Stimulated activated CD4-positive, alpha-beta T cell treated with anti-CD3 and anti-CD28 coated beads, Interleukin-4, amount 100 ng/mL, for 48 hours (primary cell): ENCODE data around the gene KLHL26.
A peak's percentile ranks its signal among the peaks of the same experiment; 100 is the strongest.
"Not testable (repeated sequence)": the region's sequence is repeated elsewhere in the genome, so short reads cannot be mapped to it uniquely, and the experiment has no call there.

ENCODE experiments used
- DNase-seq, 2 donors: peaks; one replicate each; pipeline ENCODE4 v3.0.0-alpha.2; 2020; ENCODE audit warnings: low read depth in 2 of 2

Gene KLHL26

GRCh38 chr19:18636969-18637629 is at the start of gene KLHL26:
TSS of gene KLHL26 (plus strand) at chr19:18637028. CDS start at chr19:18637055, 27 bp downstream.
- DNase-seq = no peak

DNA sequence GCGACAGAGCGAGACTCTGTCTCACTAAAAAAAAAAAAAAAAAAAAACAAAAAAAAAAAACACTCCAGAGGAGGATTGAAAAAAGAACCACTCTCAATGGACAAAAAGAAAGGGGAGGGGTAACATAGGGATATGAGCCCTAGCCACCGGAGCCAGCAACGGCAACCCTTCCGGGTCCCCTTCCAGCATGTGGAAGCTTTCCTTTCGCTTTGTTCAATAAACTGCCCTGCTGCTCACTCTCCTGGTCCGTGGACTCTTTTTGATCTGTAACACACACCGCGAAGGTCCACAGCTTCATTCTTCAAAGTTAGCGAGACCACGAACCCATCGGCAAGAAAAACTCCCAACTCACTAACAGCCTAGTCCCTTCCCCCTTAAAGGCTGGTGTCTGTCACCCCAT is 49.3 kb upstream of the KLHL26 start:
- DNase-seq = no peak

GRCh38 chr19:18587962-18588610 is 48.7 kb upstream of the KLHL26 start:
- no peak for DNase-seq

- DNase-seq = peak; percentile 79 to 84
Measured at GRCh38 chr19:18588611-18589379, 48.0 kb upstream of the KLHL26 start, which contains the start of gene REX1BD. TSS of gene REX1BD (plus strand) at chr19:18588798. CDS start at chr19:18588802, 4 bp downstream.

- peak; percentile 58 to 66 for DNase-seq
Measured at GRCh38 chr19:18589380-18590272, 47.2 kb upstream of the KLHL26 start.

DNA sequence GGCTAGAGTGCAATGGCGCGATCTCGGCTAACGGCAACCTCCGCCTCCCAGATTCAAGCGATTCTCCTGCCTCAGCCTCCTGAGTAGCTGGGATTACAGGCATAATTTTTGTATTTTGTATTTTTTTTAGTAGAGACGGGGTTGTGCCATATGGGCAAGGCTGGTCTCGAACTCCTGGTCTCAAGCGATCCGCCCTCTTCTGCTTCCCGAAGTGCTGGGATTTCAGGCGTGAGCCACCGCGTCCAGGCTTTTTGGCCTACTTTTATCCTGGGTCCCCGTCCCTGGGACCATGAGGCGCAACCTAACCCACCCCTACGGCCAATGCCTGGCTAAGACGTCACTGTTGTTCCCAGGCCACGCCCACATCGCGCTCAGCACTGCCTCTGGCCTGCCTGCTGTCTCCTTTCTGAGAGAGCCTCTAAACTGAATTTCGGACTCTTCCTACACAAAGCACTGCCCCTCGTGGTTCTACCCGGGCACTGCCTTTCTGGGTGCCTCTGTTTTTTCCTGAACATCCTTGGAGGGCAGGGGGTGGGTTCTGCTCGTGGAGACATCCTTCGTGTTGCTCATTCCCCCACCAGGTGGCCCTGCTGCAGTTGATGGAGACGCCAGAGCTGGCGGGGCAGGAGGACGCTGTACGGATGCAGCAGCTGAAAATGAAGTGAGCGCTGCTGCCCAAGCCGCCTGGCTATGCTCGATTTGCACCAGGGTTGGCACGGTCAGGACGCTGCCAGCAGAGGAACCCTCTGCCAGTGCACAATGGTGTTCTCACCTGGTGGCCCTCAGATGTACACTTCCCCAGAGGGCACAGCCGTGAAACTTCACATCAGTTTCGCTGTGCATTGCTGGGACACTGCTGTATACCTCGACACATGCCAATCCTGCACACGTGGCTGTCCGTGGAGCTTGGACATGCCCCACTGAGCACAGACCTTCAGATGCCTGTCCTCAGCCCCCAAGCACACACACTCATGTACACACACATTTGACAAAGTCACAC is 46.3 kb upstream of the KLHL26 start:
- no peak for DNase-seq

DNA sequence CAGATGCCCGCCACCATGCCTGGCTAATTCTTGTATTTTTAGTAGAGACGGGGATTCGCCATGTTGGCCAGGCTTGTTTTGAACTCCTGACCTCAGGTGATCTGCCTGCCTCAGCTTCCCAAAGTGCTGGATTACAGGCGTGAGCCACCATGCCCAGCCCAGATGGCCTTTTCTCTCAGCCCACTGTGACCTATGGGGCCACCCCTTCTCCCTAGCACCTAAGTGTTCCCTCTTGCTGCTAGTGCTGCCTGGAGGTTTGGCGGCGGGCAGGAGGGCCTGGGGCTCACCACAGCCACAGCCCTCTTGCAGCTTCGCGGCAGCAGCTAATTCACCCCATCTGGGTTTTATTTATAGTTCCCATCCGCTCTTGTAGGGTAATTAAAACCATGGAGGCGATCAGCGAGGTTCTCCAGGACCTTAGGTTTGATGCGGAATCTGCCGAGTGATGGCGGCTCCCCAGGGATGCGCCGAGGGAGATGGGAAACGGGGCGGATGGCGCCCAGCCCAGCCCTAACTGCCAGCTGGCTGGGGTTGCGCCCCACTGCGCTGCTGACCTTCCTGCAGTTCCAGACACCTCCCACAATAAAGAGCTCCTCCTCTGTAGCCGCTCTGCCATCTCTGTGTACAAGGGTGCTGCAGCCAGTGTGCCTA is 45.0 kb upstream of the KLHL26 start:
- DNase-seq = no peak

DNA sequence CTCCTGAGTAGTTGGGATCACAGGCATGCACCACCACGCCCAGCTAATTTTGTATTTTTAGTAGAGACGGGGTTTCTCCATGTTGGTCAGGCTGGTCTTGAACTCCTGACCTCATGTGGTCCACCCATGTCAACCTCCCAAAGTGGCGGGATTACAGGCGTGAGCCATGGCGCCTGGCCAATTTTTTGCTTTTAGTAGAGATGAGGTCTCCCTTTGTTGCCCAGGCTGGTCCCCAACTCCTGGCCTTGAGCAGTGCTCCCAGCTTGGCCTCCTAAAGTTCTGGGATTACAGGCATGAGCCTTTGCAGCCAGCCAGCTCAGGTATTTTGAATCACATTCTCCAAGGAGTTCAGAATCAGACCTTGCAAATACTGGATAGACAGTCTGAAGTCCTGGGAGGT is 44.1 kb upstream of the KLHL26 start:
- DNase-seq = not testable (repeated sequence)

GRCh38 chr19:18593367-18594095 is 43.3 kb upstream of the KLHL26 start:
- DNase-seq = no peak

DNA sequence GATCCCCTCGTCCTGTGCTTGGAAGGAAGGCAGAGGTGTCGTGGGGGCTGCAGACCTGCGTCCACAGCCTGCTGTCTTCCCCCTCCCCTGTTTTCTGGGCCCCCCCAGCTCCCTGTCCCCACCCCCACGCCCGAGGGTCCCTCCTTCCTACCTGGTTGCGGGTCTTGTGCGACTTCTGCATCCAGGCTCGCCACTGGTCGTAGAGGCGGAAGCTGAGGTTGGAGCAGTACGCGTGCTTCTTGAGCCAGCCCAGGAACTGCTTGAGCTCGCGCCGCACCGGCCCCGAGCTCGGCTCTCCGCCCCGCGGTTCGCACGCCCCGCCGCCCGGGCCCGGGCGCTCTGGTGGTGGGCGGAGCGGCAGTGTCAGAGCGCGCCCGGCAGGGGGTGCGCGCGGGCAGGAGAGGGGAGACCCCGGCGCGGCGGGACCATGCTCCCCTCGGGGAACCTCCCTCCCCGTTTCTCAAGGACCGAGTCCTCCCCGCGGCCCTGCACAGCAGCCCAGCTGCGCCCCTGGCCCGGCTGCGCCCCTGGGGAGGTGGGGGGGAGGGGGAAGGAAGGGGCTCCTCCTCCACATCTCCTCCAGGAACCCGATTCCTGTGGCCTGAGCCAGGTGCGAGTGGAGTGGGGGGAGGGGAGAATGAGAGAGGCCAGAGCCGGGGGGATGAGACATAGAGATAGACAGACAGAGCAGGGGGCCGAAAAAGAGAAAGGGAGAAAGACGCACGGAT is 42.6 kb upstream of the KLHL26 start:
- peak; percentile 66 for DNase-seq

DNA sequence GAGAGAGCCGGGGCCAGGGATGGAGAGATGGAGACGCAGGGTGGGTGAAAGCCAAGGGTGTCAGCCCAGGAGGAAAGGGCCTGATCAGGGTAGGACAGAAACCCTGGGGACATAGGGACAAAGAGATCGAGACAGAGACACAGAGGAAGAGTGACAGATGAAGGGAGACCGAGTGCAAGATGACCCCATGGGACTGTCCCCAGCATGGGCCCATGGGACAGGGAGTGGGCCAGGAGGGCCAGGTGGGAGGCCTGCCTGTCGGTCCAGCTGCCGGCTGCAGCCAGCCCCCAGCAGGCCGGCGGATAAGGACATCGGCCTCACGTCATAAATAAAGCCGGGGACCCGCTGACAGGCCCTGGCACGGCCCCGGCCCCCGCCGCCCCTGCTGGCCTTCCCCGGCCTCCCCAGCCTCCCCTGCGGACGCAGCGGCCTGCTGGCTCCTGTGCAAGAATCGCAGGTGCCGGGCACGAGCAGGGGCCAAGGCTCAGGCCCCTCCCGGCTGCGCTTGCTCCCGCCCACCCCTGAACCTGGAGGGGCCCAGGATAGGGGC is 41.9 kb upstream of the KLHL26 start:
- no peak for DNase-seq

DNA sequence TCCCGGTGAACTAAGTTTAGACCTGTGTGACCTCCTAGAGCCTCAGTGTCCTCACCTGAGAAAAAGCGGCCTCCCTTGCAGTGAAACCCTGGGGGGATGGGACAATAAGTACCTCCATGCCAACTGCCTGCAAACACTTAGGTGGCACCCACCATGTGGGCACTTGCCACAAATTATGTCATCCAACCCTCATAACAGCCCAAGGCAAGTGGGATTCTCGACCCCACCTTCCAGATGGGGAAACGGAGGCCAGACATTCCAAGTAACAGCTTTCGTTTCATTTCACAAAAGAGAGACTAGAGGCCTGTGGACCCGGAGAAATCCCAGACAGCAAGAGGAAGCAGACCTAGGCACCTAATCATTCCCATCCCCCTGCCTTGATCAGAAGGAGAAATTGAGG is 41.4 kb upstream of the KLHL26 start:
- no peak for DNase-seq

DNA sequence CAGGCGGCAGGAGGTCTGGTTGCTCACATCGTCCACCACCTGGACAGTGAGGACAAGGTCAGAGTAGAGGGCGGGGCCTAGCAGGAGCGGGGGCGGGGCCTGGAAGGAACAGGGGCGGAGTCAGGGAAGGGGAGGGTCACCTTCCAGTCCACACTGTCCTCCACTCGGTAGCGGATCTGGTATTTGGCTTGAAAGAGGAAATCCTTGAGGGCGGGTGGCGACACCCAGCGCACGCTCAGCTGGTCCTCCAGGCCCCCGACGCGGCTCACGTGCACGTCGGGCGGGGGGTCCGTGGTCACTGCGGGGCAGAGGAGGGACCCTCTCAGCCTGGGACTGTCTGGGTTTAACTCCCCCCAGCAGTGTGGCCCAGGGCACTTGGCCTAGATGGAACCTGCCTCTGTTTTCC is 40.1 kb upstream of the KLHL26 start:
- no peak for DNase-seq

DNA sequence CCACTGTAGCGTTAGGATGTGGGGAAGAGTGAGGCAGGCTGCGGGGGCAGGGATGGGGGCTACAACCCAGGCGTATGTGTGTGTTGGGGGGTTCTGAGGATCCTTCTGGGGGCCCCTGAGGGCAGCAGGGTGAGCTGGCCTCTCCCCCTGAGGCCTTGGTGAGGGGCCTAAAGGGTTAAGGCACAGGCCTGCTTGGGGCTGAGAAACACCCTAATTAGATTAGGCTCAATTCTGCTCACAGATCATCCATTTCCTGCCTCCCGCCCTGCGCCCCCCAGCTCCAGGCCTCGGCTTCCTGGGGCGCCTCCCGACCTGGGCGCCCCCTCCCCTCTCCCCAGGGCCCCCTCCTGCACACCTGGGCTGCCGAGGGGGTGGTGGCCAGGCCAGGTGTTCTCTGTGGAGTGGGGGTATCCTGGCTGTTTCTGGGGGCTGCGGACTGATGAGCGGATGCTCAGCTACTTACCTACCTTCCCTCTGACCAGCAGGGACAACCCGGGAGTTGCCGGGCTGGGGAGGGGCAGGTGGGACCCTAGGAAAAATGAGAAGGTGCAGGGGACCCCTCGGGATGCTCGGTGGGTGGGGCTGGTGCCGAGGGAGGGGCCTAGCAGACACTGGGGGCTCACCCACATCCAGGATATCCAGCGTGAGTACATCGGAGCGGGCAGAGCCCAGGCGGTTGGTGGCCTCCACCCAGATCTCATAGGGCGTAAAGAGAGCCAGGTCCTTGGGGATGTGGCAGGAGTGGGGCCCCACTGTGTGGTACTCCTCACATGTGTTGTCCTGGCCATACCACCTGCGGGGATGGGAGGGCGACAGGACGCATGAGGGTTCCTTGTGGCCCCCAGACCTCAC is 38.8 kb upstream of the KLHL26 start:
- no peak for DNase-seq

- DNase-seq = no peak
Measured at GRCh38 chr19:18599485-18599884, 37.3 kb upstream of the KLHL26 start.

- DNase-seq = not testable (repeated sequence)
Measured at GRCh38 chr19:18600692-18601397, 36.0 kb upstream of the KLHL26 start.

- no peak for DNase-seq
Measured at GRCh38 chr19:18601875-18602274, 35.0 kb upstream of the KLHL26 start.
